Heart right ventricle (tissue), 16 donors: ENCODE results near the gene SORD. TPM values are rescaled to one million over a fixed set of nuclear protein-coding genes. Genes with fewer than 3 reads are reported as not detected.

ENCODE experiments used
- ATAC-seq, 8 donors: fragments of 200-7000 bp; cut with Tn5 transposase; one replicate each; pipeline ENCODE4 v1.9.1; 2020; ENCODE audit warnings: mild to moderate bottlenecking in 8 of 8, moderate library complexity in 8 of 8, moderate number of reproducible peaks in 1 of 8
- DNase-seq, 2 donors: peaks; one replicate each; pipeline ENCODE4 v3.0.0-alpha.2; 2020
- H3K27ac ChIP-seq, 10 donors: fragments of 200-600 bp; sonication (generic) in 2 of 10; one replicate each; pipeline versions ENCODE4 v1.5.0 to v1.8.0; 2020 to 2022; ENCODE audit warnings: mild to moderate bottlenecking in 3 of 10
- H3K27me3 ChIP-seq, 7 donors: fragments of 200-600 bp; one replicate each; pipeline ENCODE4 v1.8.0; 2021 to 2022; ENCODE audit warnings: mild to moderate bottlenecking in 2 of 7
- H3K36me3 ChIP-seq, 9 donors: fragments of 200-600 bp; sonication (generic) in 1 of 9; one replicate each; pipeline versions ENCODE4 v1.5.0 to v1.8.0; 2020 to 2022; ENCODE audit warnings: mild to moderate bottlenecking in 2 of 9
- H3K4me1 ChIP-seq, 9 donors: fragments of 200-600 bp; sonication (generic) in 1 of 9; one replicate each; pipeline versions ENCODE4 v1.5.0 to v1.8.0; 2020 to 2022; ENCODE audit warnings: mild to moderate bottlenecking in 4 of 9
- H3K4me3 ChIP-seq, 10 donors: fragments of 200-600 bp; sonication (generic) in 2 of 10; one replicate each; pipeline versions ENCODE4 v1.5.0 to v1.8.0; 2020 to 2022; ENCODE audit warnings: mild to moderate bottlenecking in 7 of 10, moderate library complexity in 2 of 10
- H3K9me3 ChIP-seq, 11 donors: fragments of 200-600 bp in 10 of 11; sonication (generic) in 2 of 11; one replicate each; pipeline versions ENCODE4 v1.5.0 to v1.8.0; 2013 to 2022; ENCODE audit warnings: mild to moderate bottlenecking in 2 of 11, control low read depth in 1 of 11, moderate library complexity in 1 of 11
- CTCF ChIP-seq, 9 donors: fragments of 200-600 bp; sonication (generic) in 2 of 9; IDR thresholded peaks; one replicate each; pipeline versions ENCODE4 v1.5.0 to v1.8.0; 2021 to 2022; ENCODE audit warnings: antibody characterized with exemption in 9 of 9, mild to moderate bottlenecking in 5 of 9, moderate library complexity in 1 of 9
- WGBS, 2 donors: extraction: QIAGEN DNeasy Blood & Tissue Kit; methylation state at CpG; one replicate each; pipeline ENCODE4 v1.1.7; 2013; ENCODE audit warnings: inconsistent platforms in 1 of 2; 5-methylcytosine and 5-hydroxymethylcytosine counted together
- intact Hi-C, 10 donors: fragments of 100-400 bp; cut with DNase I; formaldehyde crosslinking; loops; one replicate each; pipeline versions ENCODE4 v1.11.1 to v1.14.2; 2022
- polyA plus RNA-seq, 2 donors: library from polyadenylated mRNA; stranded (reverse); fragments of 200-250 nt; gene quantifications; one replicate each; pipeline ENCODE4 v1.2.3, GENCODE V29; 2013
- total RNA-seq, 10 donors: library from RNA; stranded (reverse); fragmentation: NEBNext Ultra II Directional in 3 of 10; extraction: Animal tissue kit (Norgen Biotek cat#: 25700) in 3 of 10; gene quantifications; one replicate each; pipeline versions ENCODE4 v1.2.1 to v1.2.4, GENCODE V29; 2021 to 2023
- donor health status: Arrhythmogenic right ventricular cardiomyopathy.
- donor health status: ischemic (EF 13 %, LVEDD 7.1; RV severe dilation, severe dysfunction).
- donor health status: healthy with polysubstance abuse.
- donor health status: DM: no; HTN: yes; CAD: no.
- donor health status: DM: no; HTN: no; CAD: no.
- donor health status: ischemic (EF 25% LVEDD 6.9; RV normal size, moderate dysfunction).
- donor health status: ischemic (EF 25% LVEDD 5.7; RV mildly dilated, moderate dysfunction).
- donor health status: healthy.
- donor health status: DM: yes; HTN: yes; CAD: no.
- donor health status: Ischemic cardiomyopathy.
- donor health status: ischemic (EF 35%, LVEDD 5.7; RV mildly dilated, moderate dysfunction).
- donor health status: nonischemic (EF 11% LVEDD 7.7; RV severe dilation, severe dysfunction).
- donor health status: DM: yes; HTN: yes; CAD: no.
- donor health status: PGD.
- donor health status: ischemic (EF 29% LVEDD 5.4; RV normal size, mild dysfunction).
- donor health status: nonischemic (EF 23%, LVEDD 6.1; RV moderate dilation, normal function).

SORD gene
- total and polyA plus RNA-seq, 12 donors, result 2.2 to 15.2 (median 11.1) TPM

- DNase-seq (no peak), ATAC-seq (no peak)
- Histone ChIP-seq H3K27me3 (peaks cover 0 to 53% (median 26%) of the 10 kb centered on the region in 7 donors), H3K36me3 (no peaks in the 10 kb centered on the region), H3K4me1 (no peaks in the 10 kb centered on the region), H3K27ac (no peak overlapping the region), H3K9me3 (no peaks in the 10 kb centered on the region), H3K4me3 (no peak overlapping the region)
- intact Hi-C loops, result no loop called here
- no peak for TF ChIP-seq CTCF (IDR thresholded peaks at IDR 0.05)
- 91 to 94% methylated on average over 11 of the region's 11 CpGs for WGBS, 2 donors
Measured at GRCh38 chr15:45105586-45105985, 82.6 kb downstream of the SORD start.

GRCh38 chr15:45106002-45106790 lies 83.2 kb downstream of the SORD start:
- TF ChIP-seq CTCF (IDR thresholded peaks at IDR 0.05), result no peak
- DNase-seq, result no peak
- no peak overlapping the region for H3K27ac ChIP-seq
- ATAC-seq, result no peak
- H3K27me3 ChIP-seq, result peaks cover 0 to 53% (median 28%) of the 10 kb centered on the region in 7 donors
- no peaks in the 10 kb centered on the region for H3K36me3 ChIP-seq
- intact Hi-C loops, result no loop called here
- 76 to 79% methylated on average over 15 of the region's 15 CpGs for WGBS, 2 donors
- H3K4me1 ChIP-seq, result no peaks in the 10 kb centered on the region
- no peak overlapping the region for H3K4me3 ChIP-seq
- H3K9me3 ChIP-seq, result no peaks in the 10 kb centered on the region

- no peak for TF ChIP-seq CTCF (IDR thresholded peaks at IDR 0.05)
- Histone ChIP-seq H3K36me3 (no peaks in the 10 kb centered on the region), H3K4me1 (peaks cover 0 to 14% (median 9%) of the 10 kb centered on the region in 9 donors), H3K9me3 (no peaks in the 10 kb centered on the region), H3K27ac (no peak overlapping the region), H3K4me3 (no peak overlapping the region), H3K27me3 (peaks cover 16 to 72% (median 47%) of the 10 kb centered on the region in 7 donors)
- intact Hi-C loops, result no loop called here
- DNase-seq, result no peak
- 90 to 92% methylated on average over 10 of the region's 10 CpGs for WGBS, 2 donors
- ATAC-seq, result no peak
Measured at GRCh38 chr15:45107941-45108630, 85.1 kb downstream of the SORD start.

- Histone ChIP-seq H3K4me1 (peaks cover 0 to 25% (median 11%) of the 10 kb centered on the region in 9 donors), H3K27ac (no peak overlapping the region), H3K36me3 (no peaks in the 10 kb centered on the region), H3K27me3 (peaks cover 21 to 92% (median 70%) of the 10 kb centered on the region in 7 donors), H3K4me3 (no peak overlapping the region), H3K9me3 (no peaks in the 10 kb centered on the region)
- 40 to 45% methylated on average over 11 of the region's 11 CpGs for WGBS, 2 donors
- DNase-seq (no peak), ATAC-seq (no peak)
- TF ChIP-seq CTCF (IDR thresholded peaks at IDR 0.05), result no peak
- intact Hi-C loops, result loop anchor here in 2 of 10 donors (10.0 kb wide), 2 partner anchors 66 to 76 kb away; no protein-coding TSS in a partner anchor
Measured at GRCh38 chr15:45110256-45110820, 87.3 kb downstream of the SORD start.
